Ascending aorta (tissue), 2 donors: ENCODE results near the gene C16orf92. TPM values are rescaled to one million over a fixed set of nuclear protein-coding genes. Genes with fewer than 3 reads are reported as not detected.
A peak's percentile ranks its signal among the peaks of the same experiment; 100 is the strongest.

Experiments
- DNase-seq, 2 donors: peaks; one replicate each; pipeline ENCODE4 v3.0.0-alpha.2; 2019; ENCODE audit warnings: low spot score in 2 of 2
- H3K27ac ChIP-seq, 2 donors: fragments of 200-600 bp; sonication (generic); one replicate each; pipeline ENCODE4 v1.5.1; 2016 to 2017; ENCODE audit warnings: mild to moderate bottlenecking in 1 of 2
- H3K27me3 ChIP-seq: fragments of 200-600 bp; sonication (generic); one replicate; pipeline ENCODE4 v1.5.1; 2017
- H3K36me3 ChIP-seq, 2 donors: fragments of 200-600 bp; sonication (generic); one replicate each; pipeline ENCODE4 v1.5.1; 2016
- H3K4me1 ChIP-seq, 2 donors: fragments of 200-600 bp; sonication (generic); one replicate each; pipeline ENCODE4 v1.5.1; 2016 to 2017; ENCODE audit warnings: mild to moderate bottlenecking in 1 of 2
- H3K4me3 ChIP-seq, 2 donors: fragments of 200-600 bp; sonication (generic); one replicate each; pipeline ENCODE4 v1.5.1; 2016 to 2017; ENCODE audit warnings: mild to moderate bottlenecking in 1 of 2
- H3K9me3 ChIP-seq, 2 donors: fragments of 200-600 bp; sonication (generic); one replicate each; pipeline ENCODE4 v1.5.1; 2016
- CTCF ChIP-seq, 3 experiments: fragments of 200-600 bp in 2 of 3; fragments of 450-650 bp in 1 of 3; sonication (generic) in 2 of 3; IDR thresholded peaks; one replicate each; pipeline ENCODE4 v1.5.1; 2016 to 2019; ENCODE audit warnings: antibody characterized with exemption in 3 of 3, mild to moderate bottlenecking in 1 of 3, moderate library complexity in 1 of 3
- intact Hi-C: fragments of 100-400 bp; cut with DNase I; formaldehyde crosslinking; loops from one replicate; pipeline ENCODE4 v1.15.1; 2023
- total RNA-seq: library from RNA; depleted of rRNA; stranded (reverse); fragments of >200 nt; gene quantifications from one replicate; pipeline ENCODE4 v1.1.0, GENCODE V29; 2016

Gene C16orf92
- not detected for total RNA-seq

DNA sequence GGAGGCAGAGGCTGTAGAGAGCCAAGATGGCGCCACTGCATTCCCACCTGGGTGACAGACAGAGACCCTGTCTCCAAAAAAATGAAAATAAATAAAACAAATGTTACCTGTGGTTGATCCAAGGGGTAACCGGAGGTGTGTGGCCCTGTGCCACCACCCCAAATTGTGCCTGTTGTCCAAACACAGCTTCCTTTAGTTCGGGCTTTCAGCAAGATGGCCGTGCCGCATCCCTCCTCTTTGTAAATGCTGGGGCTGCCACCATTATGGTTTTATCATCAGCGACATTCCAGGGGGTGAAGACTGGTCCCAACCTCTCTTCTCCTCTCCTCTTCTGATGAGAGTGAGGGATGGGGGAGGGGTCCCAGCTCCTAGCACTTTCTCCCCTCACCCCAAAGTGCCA, at the start of gene C16orf92:
Gene C16orf92 (plus strand): TSS at position 312 of the 400 bp plus-strand sequence. CDS start 143 bp downstream, outside the sequence.
- Histone ChIP-seq H3K9me3 (no peaks in the 10 kb centered on the region), H3K27me3 (no peaks in the 10 kb centered on the region), H3K36me3 (no peaks in the 10 kb centered on the region), H3K4me1 (no peaks in the 10 kb centered on the region), H3K4me3 (no peak within 1 kb of the TSS), H3K27ac (no peak within 1 kb of the TSS)
- intact Hi-C loops = no loop called here
- DNase-seq = no peak
- TF ChIP-seq CTCF (IDR thresholded peaks at IDR 0.05) = no peak

DNA sequence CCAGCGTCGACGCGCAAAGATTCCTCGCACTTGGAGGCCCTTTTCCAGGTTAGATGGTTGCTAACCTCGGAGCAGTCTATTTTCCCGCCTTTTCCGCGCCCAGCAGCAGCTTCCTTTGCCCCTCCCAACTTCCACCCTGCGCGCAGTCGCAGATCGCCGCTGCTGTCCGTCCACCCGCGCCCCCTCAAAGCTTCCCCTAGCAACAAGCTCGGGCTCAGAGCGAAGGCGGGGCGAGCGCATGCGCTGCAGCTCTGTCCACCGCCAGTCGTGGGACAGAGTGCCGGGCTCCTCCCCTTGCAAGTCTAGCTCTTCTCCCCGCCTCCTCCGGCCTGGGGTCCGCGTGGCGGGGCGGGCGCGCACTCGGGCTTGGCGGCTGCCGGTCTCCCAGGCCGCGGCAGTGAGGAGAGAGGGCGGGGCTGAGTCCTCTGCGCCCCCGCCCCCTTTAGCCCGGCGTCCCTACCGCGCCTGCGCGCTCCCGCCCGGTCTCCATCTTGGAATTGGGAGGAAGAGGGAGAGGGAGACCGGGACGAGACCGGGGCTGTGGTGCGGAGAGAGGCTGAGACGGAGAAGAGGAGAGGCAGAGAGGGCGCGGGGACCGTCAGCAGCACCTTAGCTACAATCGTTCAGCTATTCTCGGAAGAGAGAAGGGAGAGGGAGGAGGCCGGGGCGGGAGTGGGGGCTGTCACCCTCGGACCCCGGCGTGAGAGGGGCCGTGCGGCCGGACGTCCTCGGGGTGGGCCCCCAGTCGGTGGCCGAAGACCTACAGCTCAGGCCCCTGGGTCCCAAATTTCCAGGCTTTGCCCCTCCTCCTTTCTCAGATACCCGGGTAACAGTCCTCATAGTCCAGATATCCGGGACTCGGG, 49.4 kb upstream of the C16orf92 start, which contains the start of gene TAOK2:
Gene TAOK2 (plus strand): TSS at position 485 of the 863 bp plus-strand sequence. CDS start 3,905 bp downstream, outside the sequence.
- intact Hi-C loops = loop anchor here (1.0 to 5.0 kb wide), 5 partner anchors 12 to 166 kb away; partner anchors contain the start of genes CDIPT, INO80E, KCTD13 and MAZ
- Histone ChIP-seq H3K27ac (peak within 1 kb of the TSS; percentile 85 to 90), H3K9me3 (no peaks in the 10 kb centered on the region), H3K4me1 (peaks cover 12 to 24% of the 10 kb centered on the region in 2 donors), H3K27me3 (no peaks in the 10 kb centered on the region), H3K4me3 (peak within 1 kb of the TSS; percentile 80 to 93), H3K36me3 (peaks cover 25 to 34% of the 10 kb centered on the region in 2 donors)
- TF ChIP-seq CTCF (IDR thresholded peaks at IDR 0.05) = no peak
- DNase-seq = peak; percentile 94 to 99

DNA sequence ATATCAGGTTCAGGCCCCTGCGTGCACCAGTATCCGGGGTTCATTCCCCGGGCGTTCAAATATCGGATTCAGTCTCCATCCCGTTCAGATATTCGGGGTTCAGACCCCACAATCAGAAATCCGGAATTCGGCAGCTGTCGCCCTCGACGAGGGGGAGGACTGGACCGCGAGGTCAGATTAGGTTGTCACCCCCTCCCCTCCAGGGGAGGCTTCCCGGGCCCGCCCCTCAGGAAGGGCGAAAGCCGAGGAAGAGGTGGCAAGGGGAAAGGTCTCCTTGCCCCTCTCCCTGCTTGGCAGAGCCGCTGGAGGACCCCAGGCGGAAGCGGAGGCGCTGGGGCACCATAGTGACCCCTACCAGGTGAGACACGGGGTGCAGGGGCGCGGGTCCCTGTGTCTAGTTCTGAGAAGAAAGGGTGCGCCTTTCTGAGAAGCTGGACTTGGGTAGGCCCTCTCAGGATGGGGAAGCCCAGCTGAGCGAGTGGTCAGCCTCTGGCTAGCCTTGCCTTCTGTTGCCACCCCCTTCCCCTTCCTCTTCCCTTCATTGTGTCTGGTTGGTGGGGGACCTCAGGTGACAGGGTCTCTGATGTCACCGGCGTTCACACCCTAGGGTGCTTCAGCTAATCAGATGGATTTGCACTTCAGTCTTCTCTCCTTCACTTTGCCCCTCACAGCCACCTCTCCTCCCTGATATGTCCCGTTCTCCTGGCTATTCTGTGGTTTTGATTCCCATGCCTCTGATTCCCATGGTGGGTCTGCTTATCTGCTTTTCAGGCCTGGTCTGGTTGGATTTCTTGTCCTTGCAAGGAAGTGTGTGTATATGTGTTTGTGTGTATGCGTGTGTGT, 48.5 kb upstream of the C16orf92 start:
- Histone ChIP-seq H3K36me3 (peaks cover 25 to 36% of the 10 kb centered on the region in 2 donors), H3K27me3 (no peaks in the 10 kb centered on the region), H3K4me1 (peaks cover 12 to 24% of the 10 kb centered on the region in 2 donors), H3K4me3 (peak overlapping the region; percentile 80 to 93), H3K9me3 (no peaks in the 10 kb centered on the region), H3K27ac (peak overlapping the region; percentile 85 to 90)
- intact Hi-C loops = loop anchor here (5.0 kb wide), 2 partner anchors 112 to 167 kb away; partner anchors contain the start of genes CDIPT and MAZ
- no peak for TF ChIP-seq CTCF (IDR thresholded peaks at IDR 0.05)
- no peak for DNase-seq

- Histone ChIP-seq H3K27ac (peak overlapping the region in 1 of 2 donors; percentile 90), H3K27me3 (no peaks in the 10 kb centered on the region), H3K36me3 (peaks cover 24 to 37% of the 10 kb centered on the region in 2 donors), H3K4me3 (peak overlapping the region; percentile 80 to 93), H3K9me3 (no peaks in the 10 kb centered on the region), H3K4me1 (peaks cover 12 to 24% of the 10 kb centered on the region in 2 donors)
- TF ChIP-seq CTCF (IDR thresholded peaks at IDR 0.05) = no peak
- intact Hi-C loops = no loop called here
- DNase-seq = no peak
Measured at GRCh38 chr16:29975134-29975538, 47.9 kb upstream of the C16orf92 start.

GRCh38 chr16:29975811-29976511, 47.0 kb upstream of the C16orf92 start:
- Histone ChIP-seq H3K36me3 (peaks cover 27 to 40% of the 10 kb centered on the region in 2 donors), H3K27me3 (no peaks in the 10 kb centered on the region), H3K4me1 (peaks cover 12 to 24% of the 10 kb centered on the region in 2 donors), H3K27ac (peak overlapping the region in 1 of 2 donors; percentile 55), H3K9me3 (no peaks in the 10 kb centered on the region), H3K4me3 (peak overlapping the region; percentile 2 to 93)
- no peak for DNase-seq
- no peak for TF ChIP-seq CTCF (IDR thresholded peaks at IDR 0.05)
- intact Hi-C loops = no loop called here
